Lower leg skin (tissue), 3 donors: ENCODE measurements around the gene TPH2.

ENCODE experiments used
- CTCF ChIP-seq, 3 donors: fragments of 450-650 bp; IDR thresholded peaks; one replicate each; pipeline ENCODE4 v1.5.1; 2016; ENCODE audit warnings: antibody characterized with exemption in 3 of 3, mild to moderate bottlenecking in 3 of 3, moderate library complexity in 2 of 3
- POLR2A ChIP-seq, 2 donors: fragments of 450-650 bp; IDR thresholded peaks; one replicate each; pipeline ENCODE4 v1.6.1; 2016 to 2017; ENCODE audit warnings: antibody characterized with exemption in 2 of 2, mild to moderate bottlenecking in 1 of 2, moderate library complexity in 1 of 2

GRCh38 chr12:72074956-72075355 lies 136.3 kb downstream of the TPH2 start:
- TF ChIP-seq CTCF (IDR thresholded peaks at IDR 0.05) (no peak), POLR2A (IDR thresholded peaks at IDR 0.05) (no peak)
